Activated naive CD4-positive, alpha-beta T cell treated with anti-CD3 and anti-CD28 coated beads, Interleukin-2, amount 10 ng/mL, durations not matched to agents 7 days and 5 days (primary cell): ENCODE data around the gene PXK.
A peak's percentile ranks its signal among the peaks of the same experiment; 100 is the strongest.

Source experiments
- CTCF ChIA-PET: fragments of 350-600 bp; sonication (Branson Sonifier 250); formaldehyde crosslinking; loops from one replicate; lab custom pipeline; 2021; ENCODE audit warnings: antibody characterized with exemption; lab: Charles Lee
- DNase-seq: peaks from one replicate; pipeline ENCODE4 v3.0.0-alpha.2; 2020
- H3K27ac Mint-ChIP-seq: one replicate; pipeline ENCODE4 v1.8.0; 2021; ENCODE audit warnings: mild to moderate bottlenecking, moderate library complexity, mixed read lengths
- H3K27me3 Mint-ChIP-seq: one replicate; pipeline ENCODE4 v1.8.0; 2021; ENCODE audit warnings: mild to moderate bottlenecking, mixed read lengths
- H3K36me3 Mint-ChIP-seq: one replicate; pipeline ENCODE4 v1.8.0; 2021; ENCODE audit warnings: mixed read lengths
- H3K4me1 Mint-ChIP-seq: one replicate; pipeline ENCODE4 v1.8.0; 2021; ENCODE audit warnings: mixed read lengths
- H3K4me3 Mint-ChIP-seq: one replicate; pipeline ENCODE4 v1.8.0; 2021; ENCODE audit warnings: mild to moderate bottlenecking, moderate library complexity, mixed read lengths
- H3K9me3 Mint-ChIP-seq: one replicate; pipeline ENCODE4 v1.8.0; 2021; ENCODE audit warnings: mixed read lengths

The PXK gene

DNA sequence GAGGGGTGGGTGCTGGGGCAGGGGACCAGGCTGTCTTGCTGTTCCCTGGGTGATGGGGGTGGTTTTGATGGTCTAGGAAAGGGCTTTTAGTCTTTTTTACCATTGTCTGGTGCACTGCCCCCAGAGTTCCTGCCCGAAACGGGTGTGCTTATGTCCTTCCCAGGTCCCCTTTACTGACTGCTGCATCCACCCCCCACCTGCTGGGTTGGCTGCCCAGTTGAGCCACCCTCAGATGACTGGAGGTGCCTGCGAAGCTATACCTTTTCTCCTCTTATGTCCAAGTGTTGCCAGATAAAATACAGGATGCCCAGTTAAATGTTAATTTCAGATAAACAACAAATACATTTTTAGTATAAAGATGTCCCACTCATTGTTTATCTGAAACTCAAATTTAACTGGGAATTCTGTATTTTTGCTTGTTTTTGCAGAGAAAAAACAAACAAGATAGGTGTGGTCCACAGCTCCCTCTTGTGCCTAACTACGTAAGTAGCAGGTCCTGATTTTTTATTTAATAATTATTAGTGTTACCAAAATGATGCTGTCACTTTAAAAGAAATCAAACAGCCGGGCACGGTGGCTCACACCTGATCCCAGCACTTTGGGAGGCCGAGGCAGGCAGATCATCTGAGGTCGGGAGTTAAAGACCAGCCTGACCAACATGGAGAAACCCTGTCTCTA lies 32.7 kb upstream of the PXK start:
- Mint-ChIP-seq H3K36me3 (no peaks in the 10 kb centered on the region), H3K27ac (no peak overlapping the region), H3K4me1 (peaks cover under 1% of the 10 kb centered on the region), H3K27me3 (peaks cover 51% of the 10 kb centered on the region), H3K9me3 (peaks cover 5% of the 10 kb centered on the region), H3K4me3 (no peak overlapping the region)
- CTCF ChIA-PET, result interaction anchor here (0.8 to 4.7 kb wide), 5 partner anchors 12 to 122 kb away, joined by 3 to 43 read pairs (median 4); no protein-coding TSS in a partner anchor
- DNase-seq, result no peak

DNA sequence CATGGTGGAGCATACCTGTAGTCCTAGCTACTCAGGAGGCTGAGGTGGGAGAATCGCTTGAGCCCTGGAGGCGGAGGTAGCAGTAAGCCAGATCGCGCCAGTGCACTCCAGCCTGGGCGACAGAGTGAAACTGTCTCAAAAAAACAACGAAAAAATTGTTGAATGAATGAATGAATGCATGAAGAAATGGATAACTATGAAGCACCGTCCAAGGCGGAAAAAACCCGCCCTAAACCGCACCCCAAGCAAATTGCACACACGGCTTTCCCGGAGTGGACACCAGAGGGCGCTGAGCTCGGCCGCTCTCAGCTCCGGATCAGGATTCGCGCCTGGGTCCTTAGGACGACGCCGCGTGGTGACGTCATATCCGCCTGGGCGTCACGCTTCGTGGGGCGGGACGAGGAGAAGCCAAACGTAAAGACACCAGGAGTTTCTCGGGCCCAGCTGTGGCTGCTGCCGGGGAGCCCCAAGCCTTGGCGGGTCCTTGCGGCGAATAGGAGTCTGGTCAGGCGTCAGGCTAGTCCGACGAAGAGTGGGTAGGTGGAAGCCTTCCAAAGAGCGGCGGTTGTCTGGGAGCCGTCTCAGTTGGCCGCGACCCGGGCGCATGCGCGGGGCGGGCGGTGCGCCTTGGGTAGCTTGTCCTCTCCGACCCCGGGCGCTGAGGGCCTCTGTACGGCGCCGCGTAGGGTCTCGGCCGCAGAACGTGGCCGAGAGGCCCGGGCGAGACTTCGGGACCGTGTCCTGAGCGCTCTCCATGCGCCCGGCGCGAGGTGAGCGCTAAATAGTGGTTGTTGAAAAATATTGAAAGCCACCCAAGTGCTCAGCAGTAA lies 26.6 kb upstream of the PXK start, which contains the start of the genes HTD2 and RPP14:
HTD2 (plus strand) TSS at position 639 of the 830 bp plus-strand sequence. CDS start 11,094 bp downstream, outside the sequence.
RPP14 (plus strand) TSS at position 364 of the 830 bp plus-strand sequence. CDS start 4,085 bp downstream, outside the sequence.
- CTCF ChIA-PET, result interaction anchor here (0.6 to 4.5 kb wide), 46 partner anchors 9 to 344 kb away, joined by 3 to 54 read pairs (median 4); partner anchors contain the start of genes ABHD6, KCTD6 and PXK
- peak; percentile 99 for DNase-seq
- Mint-ChIP-seq H3K27ac (peak within 1 kb of the TSS; percentile 99), H3K27me3 (peaks cover 21% of the 10 kb centered on the region), H3K36me3 (peaks cover 13% of the 10 kb centered on the region), H3K9me3 (peaks cover 3% of the 10 kb centered on the region), H3K4me3 (peak within 1 kb of the TSS; percentile 94), H3K4me1 (peaks cover 36% of the 10 kb centered on the region)

DNA sequence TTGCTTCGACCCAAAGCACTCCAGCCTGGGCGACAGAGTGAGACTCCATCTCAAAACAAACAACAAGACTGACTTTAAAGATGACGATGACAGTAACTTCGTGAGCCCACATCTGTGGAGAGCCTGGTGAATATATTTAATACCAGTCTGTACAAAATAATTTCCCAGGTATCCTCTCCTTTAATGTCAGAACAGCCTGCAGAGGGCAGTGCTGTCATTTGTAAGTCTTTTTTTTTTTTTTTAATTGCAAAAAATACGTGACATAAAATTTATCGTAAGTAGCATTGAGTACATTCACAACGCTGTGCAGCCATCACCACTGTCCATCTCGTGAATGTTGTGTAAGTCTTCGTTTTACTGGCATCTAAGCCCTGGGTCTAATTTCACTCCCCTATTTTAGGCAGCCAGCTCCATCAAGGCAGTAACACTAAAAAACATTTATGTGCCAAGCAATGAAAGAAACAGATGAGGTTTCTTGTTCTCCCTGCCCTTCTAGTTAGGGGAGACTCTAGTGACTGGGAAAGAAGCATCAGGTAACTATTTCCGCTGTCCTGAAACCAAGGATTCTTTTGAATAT lies 25.0 kb upstream of the PXK start:
- Mint-ChIP-seq H3K4me3 (peak overlapping the region; percentile 94), H3K4me1 (peaks cover 36% of the 10 kb centered on the region), H3K27me3 (peaks cover 7% of the 10 kb centered on the region), H3K9me3 (no peaks in the 10 kb centered on the region), H3K36me3 (peaks cover 24% of the 10 kb centered on the region), H3K27ac (peak overlapping the region; percentile 99)
- DNase-seq, result peak; percentile 54
- CTCF ChIA-PET, result interaction anchor here (0.6 to 4.5 kb wide), 26 partner anchors 11 to 1506 kb away, joined by 3 to 54 read pairs (median 6); partner anchors contain the start of genes ABHD6, KCTD6 and PXK

DNA sequence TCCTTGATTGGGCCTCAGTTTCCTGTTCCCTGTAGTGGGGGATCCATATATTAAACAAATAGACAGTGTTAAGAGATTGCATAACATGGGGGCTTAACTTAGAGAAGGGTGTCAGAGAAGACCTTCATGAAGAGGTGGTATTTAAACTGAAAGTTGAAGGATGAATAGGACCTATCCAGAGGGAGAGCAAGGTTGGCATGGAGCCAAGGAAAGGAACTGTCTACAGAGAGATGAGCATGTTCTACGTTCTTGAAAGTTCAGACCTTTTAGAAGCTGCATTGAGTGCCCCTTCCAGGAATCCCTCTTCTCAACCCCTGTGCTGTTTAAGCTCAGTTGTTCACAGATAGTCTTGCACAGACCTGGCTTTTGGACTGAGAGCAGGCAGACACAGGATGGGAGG lies 24.0 kb upstream of the PXK start:
- DNase-seq, result no peak
- H3K4me3 Mint-ChIP-seq, result peak overlapping the region; percentile 18
- peaks cover 30% of the 10 kb centered on the region for H3K36me3 Mint-ChIP-seq

DNA sequence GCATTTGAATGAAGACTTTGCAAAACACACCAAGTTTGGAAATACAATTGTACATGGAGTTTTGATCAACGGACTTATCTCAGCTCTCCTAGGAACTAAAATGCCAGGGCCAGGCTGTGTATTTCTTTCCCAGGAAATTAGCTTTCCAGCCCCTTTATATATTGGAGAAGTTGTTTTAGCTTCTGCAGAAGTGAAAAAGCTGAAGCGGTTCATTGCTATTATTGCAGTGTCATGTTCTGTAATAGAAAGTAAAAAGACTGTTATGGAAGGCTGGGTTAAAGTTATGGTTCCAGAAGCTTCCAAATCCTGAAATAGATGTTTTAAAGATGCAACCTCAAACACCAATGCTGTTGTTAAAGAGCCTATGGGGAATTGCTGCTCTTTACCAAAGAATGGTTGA lies 14.9 kb upstream of the PXK start:
- peaks cover 33% of the 10 kb centered on the region for H3K36me3 Mint-ChIP-seq
- no peak overlapping the region for H3K27ac Mint-ChIP-seq
- H3K4me3 Mint-ChIP-seq, result no peak overlapping the region
- CTCF ChIA-PET, result interaction anchor here (1.2 to 6.9 kb wide), 4 partner anchors 10 to 88 kb away, joined by 3 to 54 read pairs (median 4); partner anchors contain the start of genes HTD2 and RPP14
- no peaks in the 10 kb centered on the region for H3K9me3 Mint-ChIP-seq
- no peak for DNase-seq
- H3K4me1 Mint-ChIP-seq, result no peaks in the 10 kb centered on the region
- no peaks in the 10 kb centered on the region for H3K27me3 Mint-ChIP-seq

More for the DNA sequence above, 24.0 kb upstream of the PXK start:
- CTCF ChIA-PET, result interaction anchor here (0.8 to 4.5 kb wide), 11 partner anchors 10 to 321 kb away, joined by 3 to 54 read pairs (median 8); partner anchors contain the start of gene KCTD6
- peaks cover 7% of the 10 kb centered on the region for H3K27me3 Mint-ChIP-seq
- H3K27ac Mint-ChIP-seq, result peak overlapping the region; percentile 38
- H3K4me1 Mint-ChIP-seq, result peaks cover 36% of the 10 kb centered on the region
- no peaks in the 10 kb centered on the region for H3K9me3 Mint-ChIP-seq

DNA sequence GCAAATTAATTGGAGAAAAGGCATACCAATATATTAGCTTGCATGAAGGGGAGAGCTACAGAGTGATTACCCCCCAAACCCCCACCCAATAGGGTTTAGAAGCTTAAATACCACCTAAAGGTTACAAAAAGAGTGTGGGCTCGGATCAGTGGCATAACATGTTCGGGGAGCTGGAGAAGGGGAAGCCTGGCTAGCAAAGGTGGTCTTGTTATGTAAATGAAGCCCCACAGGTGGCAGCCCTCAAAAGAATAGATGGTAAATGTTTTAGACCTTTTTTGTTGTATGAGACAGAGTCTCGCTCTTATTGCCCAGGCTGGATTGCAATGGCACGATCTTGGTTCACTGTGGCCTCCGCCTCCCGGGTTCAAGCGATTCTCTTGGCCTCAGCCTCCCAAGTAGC lies 10.9 kb upstream of the PXK start:
- Mint-ChIP-seq H3K36me3 (peaks cover 13% of the 10 kb centered on the region), H3K9me3 (no peaks in the 10 kb centered on the region), H3K27ac (no peak overlapping the region), H3K27me3 (no peaks in the 10 kb centered on the region), H3K4me3 (no peak overlapping the region), H3K4me1 (peaks cover 28% of the 10 kb centered on the region)
- no peak for DNase-seq
- CTCF ChIA-PET, result interaction anchor here (0.8 to 6.9 kb wide), 10 partner anchors 9 to 216 kb away, joined by 3 to 54 read pairs (median 4); partner anchors contain the start of genes HTD2 and RPP14

DNA sequence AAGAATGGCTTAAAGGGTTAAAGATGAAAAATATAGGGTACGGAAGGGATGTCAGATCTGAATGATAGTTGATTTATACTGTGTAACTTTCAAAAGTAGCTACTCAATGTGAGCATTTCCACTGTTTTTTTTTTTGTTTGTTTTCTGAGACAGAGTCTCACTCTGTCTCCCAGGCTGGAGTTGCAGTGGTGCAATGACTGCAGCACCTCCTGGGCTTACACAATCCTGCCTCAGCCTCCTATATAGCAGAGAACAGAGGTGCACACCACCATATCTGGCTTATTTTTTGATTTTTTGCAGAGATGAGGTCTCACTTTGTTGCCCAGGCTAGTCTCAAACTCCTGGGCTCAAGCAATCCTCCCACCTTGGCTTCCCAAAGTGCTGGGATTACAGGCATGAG lies 9.9 kb upstream of the PXK start:
- H3K4me3 Mint-ChIP-seq, result no peak overlapping the region
- DNase-seq, result no peak
- H3K27ac Mint-ChIP-seq, result no peak overlapping the region
- H3K9me3 Mint-ChIP-seq, result no peaks in the 10 kb centered on the region
- H3K4me1 Mint-ChIP-seq, result peaks cover 28% of the 10 kb centered on the region
- H3K27me3 Mint-ChIP-seq, result no peaks in the 10 kb centered on the region
- peaks cover 11% of the 10 kb centered on the region for H3K36me3 Mint-ChIP-seq
- CTCF ChIA-PET, result interaction anchor here (0.9 to 4.0 kb wide), 5 partner anchors 9 to 208 kb away, joined by 3 to 30 read pairs (median 3); partner anchors contain the start of gene PXK

DNA sequence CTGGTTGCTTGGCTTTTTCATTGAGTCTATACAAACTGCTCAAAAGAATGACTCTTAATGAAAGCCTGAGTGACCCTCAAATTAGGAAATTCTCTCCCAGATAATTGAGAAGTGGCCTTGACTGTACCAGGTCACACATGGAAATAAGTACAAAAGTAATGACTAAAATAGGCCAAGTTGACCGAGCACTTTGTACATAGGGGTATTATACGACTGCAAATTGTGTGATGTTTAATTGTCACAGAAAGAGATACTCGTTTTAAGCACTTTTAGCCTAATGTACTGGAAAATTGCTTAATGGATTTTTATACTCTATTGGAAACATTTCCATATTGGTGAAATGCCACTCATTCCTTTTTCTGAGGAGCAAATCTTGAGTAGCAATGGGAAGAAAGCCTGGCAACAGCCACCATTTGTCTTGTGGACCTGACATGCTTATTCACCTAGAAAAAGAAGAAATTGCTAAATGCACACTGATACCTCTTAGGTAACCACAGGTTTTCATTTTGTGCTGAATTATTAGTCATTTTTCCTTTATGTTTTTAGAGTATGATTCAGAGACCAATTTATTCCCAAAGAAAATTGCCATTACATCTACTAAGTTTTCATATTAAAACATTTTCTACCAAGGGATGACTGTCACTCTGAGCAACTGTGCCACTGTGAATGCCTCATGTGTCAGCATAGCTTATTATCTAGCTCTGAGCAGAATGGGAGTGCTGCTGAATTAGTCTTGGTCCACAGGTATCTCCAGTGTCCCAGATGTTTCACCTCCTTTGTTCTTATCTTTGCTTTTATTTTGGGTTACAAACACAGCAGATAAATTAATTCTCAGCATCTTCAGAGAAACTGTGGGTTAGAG lies 8.9 kb upstream of the PXK start:
- no peaks in the 10 kb centered on the region for H3K27me3 Mint-ChIP-seq
- no peak overlapping the region for H3K4me3 Mint-ChIP-seq
- DNase-seq, result no peak
- peak overlapping the region; percentile 62 for H3K27ac Mint-ChIP-seq
- H3K4me1 Mint-ChIP-seq, result peaks cover 28% of the 10 kb centered on the region
- peaks cover 9% of the 10 kb centered on the region for H3K36me3 Mint-ChIP-seq
- H3K9me3 Mint-ChIP-seq, result no peaks in the 10 kb centered on the region
- CTCF ChIA-PET, result interaction anchor here (1.6 to 4.1 kb wide), 6 partner anchors 8 to 207 kb away, joined by 3 to 20 read pairs (median 12); partner anchors contain the start of genes HTD2, PXK and RPP14

DNA sequence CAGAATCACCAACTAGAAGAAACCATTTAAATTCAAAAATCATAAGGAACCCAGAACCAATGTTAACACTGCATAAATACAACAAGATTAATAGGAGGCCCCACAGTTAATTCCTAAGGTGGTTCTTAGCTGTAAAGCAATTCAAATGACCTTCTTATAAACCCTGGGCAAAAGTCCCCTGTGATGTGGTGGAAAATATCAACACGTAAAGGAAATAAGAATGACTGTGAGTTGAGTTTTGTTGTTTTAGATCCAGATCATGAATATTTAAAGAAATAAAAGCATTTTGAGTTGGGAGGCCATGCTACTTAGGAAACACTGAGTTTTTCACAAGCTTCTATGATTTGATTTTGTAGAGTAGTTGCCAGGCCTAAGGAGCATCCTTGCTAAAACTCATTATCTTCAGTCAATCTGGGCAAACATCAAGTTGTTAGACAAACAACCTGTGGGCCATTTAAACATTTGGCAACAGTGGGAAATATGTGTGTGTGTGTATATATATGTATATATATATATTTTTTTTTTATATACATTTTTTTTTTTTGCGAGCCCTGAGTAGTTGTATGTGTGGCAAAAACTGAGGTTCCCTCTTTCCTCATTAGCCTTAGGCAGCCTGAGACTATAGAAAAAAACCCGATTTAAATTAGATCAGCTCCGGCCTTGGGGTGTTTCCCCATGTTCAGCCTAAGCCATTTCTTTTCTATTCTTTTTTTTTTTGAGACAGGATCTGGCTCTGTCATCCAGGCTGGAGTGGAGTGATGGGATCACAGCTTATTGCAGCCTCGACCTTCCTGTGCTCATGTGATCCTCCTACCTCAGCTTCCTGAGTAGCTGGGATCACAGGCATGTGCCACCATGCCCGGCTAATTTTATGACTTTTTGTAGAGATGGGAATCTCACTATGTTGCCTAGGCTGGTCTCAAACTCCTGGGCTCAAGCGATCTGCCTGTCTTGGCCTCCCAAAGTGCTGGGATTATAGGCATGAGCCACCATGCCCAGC lies 8.0 kb upstream of the PXK start:
- Mint-ChIP-seq H3K4me3 (no peak overlapping the region), H3K9me3 (no peaks in the 10 kb centered on the region), H3K36me3 (peaks cover 3% of the 10 kb centered on the region), H3K4me1 (peaks cover 28% of the 10 kb centered on the region), H3K27ac (peak overlapping the region; percentile 62), H3K27me3 (no peaks in the 10 kb centered on the region)
- CTCF ChIA-PET, result interaction anchor here (0.8 to 4.1 kb wide), 5 partner anchors 9 to 351 kb away, joined by 3 to 20 read pairs (median 13); partner anchors contain the start of genes HTD2, PXK and RPP14
- no peak for DNase-seq

DNA sequence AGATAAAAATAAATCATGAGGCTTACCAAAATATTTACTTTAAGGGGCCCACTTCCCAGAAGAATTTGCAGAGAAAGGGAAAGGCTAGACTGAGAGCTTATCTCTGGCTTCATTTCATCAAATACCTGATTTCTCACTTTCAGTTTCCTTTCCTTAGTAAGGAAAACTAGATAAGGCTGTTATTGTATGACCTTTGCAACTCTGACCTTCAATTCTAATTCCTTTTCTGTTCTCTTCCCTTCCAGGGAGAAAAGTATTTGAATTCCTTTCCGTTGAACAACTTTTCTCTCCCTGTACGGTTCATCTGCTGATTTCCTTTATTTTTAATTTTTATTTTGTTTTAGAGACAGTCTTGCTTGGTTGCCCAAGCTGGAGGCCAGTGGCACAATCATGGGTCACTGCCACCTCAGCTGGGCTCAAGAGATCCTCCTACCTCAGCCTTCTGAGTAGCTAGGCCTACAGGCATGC lies 7.1 kb upstream of the PXK start:
- Mint-ChIP-seq H3K4me3 (no peak overlapping the region), H3K36me3 (no peaks in the 10 kb centered on the region), H3K27ac (peak overlapping the region; percentile 65), H3K4me1 (peaks cover 30% of the 10 kb centered on the region), H3K27me3 (no peaks in the 10 kb centered on the region), H3K9me3 (no peaks in the 10 kb centered on the region)
- no peak for DNase-seq
- CTCF ChIA-PET, result interaction anchor here (0.7 to 4.1 kb wide), 5 partner anchors 9 to 90 kb away, joined by 3 to 20 read pairs (median 13); partner anchors contain the start of genes HTD2, PXK and RPP14

DNA sequence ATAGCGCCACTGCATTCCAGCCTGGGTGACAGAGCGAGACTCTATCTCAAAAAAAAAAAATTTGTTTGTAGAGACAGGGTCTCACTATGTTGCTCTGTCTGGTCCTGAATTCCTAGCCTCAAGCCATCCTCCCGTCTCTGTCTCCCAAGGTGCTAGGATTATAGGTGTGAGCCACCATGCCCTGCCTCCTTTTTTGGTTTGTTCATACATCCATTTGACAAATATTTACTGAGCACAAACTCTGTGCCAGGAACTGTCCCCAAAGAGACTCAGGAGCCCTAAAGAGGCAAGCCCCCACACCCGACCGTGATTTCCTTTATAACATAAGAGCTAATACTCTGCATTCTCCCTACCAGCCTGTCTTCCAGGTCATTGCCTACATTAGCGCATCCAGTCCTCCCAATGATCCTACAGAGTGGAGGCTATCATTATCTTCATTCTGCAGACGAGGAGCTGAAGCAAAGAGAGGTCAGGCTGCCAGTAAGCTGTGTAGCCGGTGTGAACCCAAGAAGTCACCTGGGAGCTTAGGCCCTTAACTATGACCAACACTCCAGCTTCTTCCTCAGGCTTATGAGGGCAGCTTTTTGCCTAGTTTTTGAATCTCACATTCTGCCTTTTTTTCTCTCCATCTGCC lies 6.3 kb upstream of the PXK start:
- no peak overlapping the region for H3K4me3 Mint-ChIP-seq
- H3K4me1 Mint-ChIP-seq, result peaks cover 34% of the 10 kb centered on the region
- DNase-seq, result no peak
- H3K27me3 Mint-ChIP-seq, result no peaks in the 10 kb centered on the region
- no peak overlapping the region for H3K27ac Mint-ChIP-seq
- H3K9me3 Mint-ChIP-seq, result no peaks in the 10 kb centered on the region
- CTCF ChIA-PET, result interaction anchor here (2.7 to 4.1 kb wide), 3 partner anchors 20 to 90 kb away, joined by 10 to 20 read pairs (median 14); partner anchors contain the start of genes HTD2 and RPP14
- no peaks in the 10 kb centered on the region for H3K36me3 Mint-ChIP-seq
